HepG2 (cell line): ENCODE results near the gene TLN1. TPM values are rescaled to one million over a fixed set of nuclear protein-coding genes. Genes with fewer than 3 reads are reported as not detected.

Experiments used
- GABPA ChIP-seq, 2 experiments: IDR thresholded peaks; 2 replicates each; pipeline ENCODE4 v1.6.1; 2011 to 2016; ENCODE audit warnings: low read depth in 2 of 2, low read length in 1 of 2, missing biosample characterization in 1 of 2, missing genetic modification characterization in 1 of 2
- HNF1A ChIP-seq, 2 experiments: sonication (generic) in 1 of 2; formaldehyde crosslinking in 1 of 2; IDR thresholded peaks; 2 replicates each; pipeline versions ENCODE4 v1.4.0 to v1.6.1; 2016 to 2020; ENCODE audit warnings: borderline replicate concordance in 1 of 2, low read depth in 1 of 2, mild to moderate bottlenecking in 1 of 2, missing genetic modification reagents in 1 of 2
- KLF9 ChIP-seq: IDR thresholded peaks from 2 replicates; pipeline ENCODE4 v1.6.1; 2016; ENCODE audit warnings: low read depth
- MBNL3 ChIP-seq: fragments of 250-450 bp; sonication (Bioruptor Pico); conservative IDR thresholded peaks from 2 replicates; pipeline ENCODE4 v1.8.0; 2022; ENCODE audit warnings: mild to moderate bottlenecking, inconsistent platforms
- REL ChIP-seq: sonication (generic); formaldehyde crosslinking; conservative IDR thresholded peaks from 2 replicates; pipeline ENCODE4 v1.8.0; 2022; ENCODE audit warnings: mild to moderate bottlenecking, missing genetic modification reagents, moderate library complexity
- REST ChIP-seq, 2 experiments: IDR thresholded peaks; 2 replicates each; pipeline ENCODE4 v1.6.1; 2011 to 2012; ENCODE audit warnings: low read length in 2 of 2, borderline replicate concordance in 1 of 2, low read depth in 1 of 2, mild to moderate bottlenecking in 1 of 2, moderate library complexity in 1 of 2
- RXRA ChIP-seq: sonication (generic); formaldehyde crosslinking; IDR thresholded peaks from 2 replicates; pipeline ENCODE4 v1.5.1; 2020; ENCODE audit warnings: missing genetic modification reagents
- SP140L ChIP-seq: sonication (generic); formaldehyde crosslinking; IDR thresholded peaks from 2 replicates; pipeline ENCODE4 v1.4.0; 2020; ENCODE audit warnings: missing genetic modification reagents, borderline replicate concordance
- SUZ12 ChIP-seq: fragments of 150-350 bp; IDR thresholded peaks from 2 replicates; pipeline ENCODE4 v1.6.1; 2014; ENCODE audit warnings: low read depth, low read length
- ZNF3 ChIP-seq: IDR thresholded peaks from 2 replicates; pipeline ENCODE4 v1.7.0; 2017; ENCODE audit warnings: inconsistent platforms
- ZNF44 ChIP-seq: sonication (generic); formaldehyde crosslinking; IDR thresholded peaks from 2 replicates; pipeline ENCODE4 v1.5.1; 2020; ENCODE audit warnings: mild to moderate bottlenecking, missing genetic modification reagents
- ZNF562 ChIP-seq: sonication (generic); formaldehyde crosslinking; IDR thresholded peaks from 2 replicates; pipeline ENCODE4 v1.8.0; 2022; ENCODE audit warnings: missing genetic modification reagents, borderline replicate concordance
- polyA plus RNA-seq, 8 experiments: library from polyadenylated mRNA; depleted of rRNA in 3 of 8; stranded (reverse) in 7 of 8; unstranded in 1 of 8; fragments of >200 nt; fragmentation: Illumina TruSeq in 4 of 8; extraction: Trizol in 4 of 8; gene quantifications; 2 replicates each; pipeline versions ENCODE4 v1.2.1 to v1.2.3, GENCODE V29; 2011 to 2016; ENCODE audit warnings: low read depth in 4 of 8, missing spikeins in 1 of 8, mixed read lengths in 1 of 8; ENCODE audit not compliant: insufficient read depth in 1 of 8
- total RNA-seq, 5 experiments: library from RNA; depleted of rRNA; stranded (reverse); fragments of >200 nt; fragmentation: Illumina TruSeq; extraction: Trizol; gene quantifications; 2 replicates each; pipeline ENCODE4 v1.2.3, GENCODE V29; 2016; ENCODE audit warnings: low read depth in 1 of 5
- TF ChIP-seq, protein P1 (sequence below): sonication (generic); formaldehyde crosslinking; IDR thresholded peaks from 2 replicates; pipeline ENCODE4 v1.5.1; 2020; ENCODE audit warnings: mild to moderate bottlenecking, missing genetic modification reagents, borderline replicate concordance
- TF ChIP-seq, protein P2 (sequence below): sonication (generic); formaldehyde crosslinking; IDR thresholded peaks from 2 replicates; pipeline ENCODE4 v1.5.0; 2020; ENCODE audit warnings: missing genetic modification reagents
- TF ChIP-seq, protein P3 (sequence below): sonication (generic); formaldehyde crosslinking; IDR thresholded peaks from 2 replicates; pipeline ENCODE4 v1.4.0; 2020; ENCODE audit warnings: mild to moderate bottlenecking, missing genetic modification reagents

Gene TLN1
- total and polyA plus RNA-seq, 2 of the 13 experiments (the other 11 are each of a cell fraction or from before 2014, with no cell fraction given), result 35.2 to 51.8 TPM

DNA sequence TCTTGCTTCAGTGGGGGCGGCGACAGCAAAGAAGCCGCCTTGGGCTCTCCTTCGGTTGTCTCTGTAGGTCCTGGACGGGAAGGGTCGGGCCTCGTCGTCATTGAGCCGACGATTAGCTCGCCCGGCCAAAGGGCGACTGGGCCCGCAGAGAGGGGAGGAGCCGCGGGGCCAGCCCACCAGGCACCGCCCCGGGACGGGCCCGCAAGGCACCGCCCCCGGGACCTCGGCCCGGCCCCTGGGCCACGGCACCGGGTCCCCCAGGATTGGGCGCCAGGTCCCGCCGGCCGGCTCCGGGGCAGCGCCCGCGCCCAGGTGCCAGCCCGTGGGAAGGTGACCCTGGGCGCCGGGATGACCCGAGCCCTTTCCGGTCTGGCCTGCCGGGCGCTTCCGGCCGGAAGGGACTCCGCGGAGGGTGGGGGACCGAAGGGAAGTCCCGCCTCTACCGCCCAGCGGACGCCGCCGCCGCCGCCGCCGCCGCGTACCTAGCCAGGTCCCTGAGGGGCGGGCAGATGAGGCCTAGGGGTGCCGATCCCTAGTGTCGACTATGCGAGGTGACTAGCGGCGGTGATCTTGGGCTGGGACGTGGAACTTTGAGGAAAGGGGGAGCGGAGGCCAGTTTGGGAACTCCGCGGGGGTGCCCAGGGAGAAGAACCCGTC is 17.0 kb upstream of the TLN1 start, which contains the start of the genes GBA2 and RGP1 (continued):
- TF ChIP-seq ZNF562 (CRISPR knock-in tag) (no peak), GABPA (IDR thresholded peaks at IDR 0.05; ENCODE audit: low read depth, low read length) (peak; percentile 96), GABPA (CRISPR knock-in tag; IDR thresholded peaks at IDR 0.05; ENCODE audit: low read depth) (peak; percentile 87), REST (IDR thresholded peaks at IDR 0.05; ENCODE audit: borderline replicate concordance in 1 of 2, low read depth in 1 of 2, low read length in 2 of 2) (0 out of 4 replicates have a peak, but pooled peaks of 1 of the 2 experiments have one; percentile 7), REL (CRISPR knock-in tag) (no peak), ZNF3 (no peak), SUZ12 (no peak), RXRA (peak; percentile 24; the same call in 1 of the 2 replicates), MBNL3 (CRISPR knock-in tag) (no peak), ZNF44 (CRISPR knock-in tag) (no peak), SP140L (CRISPR knock-in tag) (no peak), HNF1A (IDR thresholded peaks at IDR 0.05; ENCODE audit: low read depth) (no peak), HNF1A (CRISPR knock-in tag; IDR thresholded peaks at IDR 0.05; ENCODE audit: borderline replicate concordance) (no peak; the same call in 1 of the 2 replicates), KLF9 (CRISPR knock-in tag) (no peak)
- TF ChIP-seq, protein P1, sequence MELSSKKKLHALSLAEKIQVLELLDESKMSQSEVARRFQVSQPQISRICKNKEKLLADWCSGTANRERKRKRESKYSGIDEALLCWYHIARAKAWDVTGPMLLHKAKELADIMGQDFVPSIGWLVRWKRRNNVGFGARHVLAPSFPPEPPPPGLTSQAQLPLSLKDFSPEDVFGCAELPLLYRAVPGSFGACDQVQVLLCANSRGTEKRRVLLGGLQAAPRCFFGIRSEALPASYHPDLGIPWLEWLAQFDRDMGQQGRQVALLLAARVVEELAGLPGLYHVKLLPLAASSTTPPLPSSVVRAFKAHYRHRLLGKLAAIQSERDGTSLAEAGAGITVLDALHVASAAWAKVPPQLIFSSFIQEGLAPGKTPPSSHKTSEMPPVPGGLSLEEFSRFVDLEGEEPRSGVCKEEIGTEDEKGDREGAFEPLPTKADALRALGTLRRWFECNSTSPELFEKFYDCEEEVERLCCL (CRISPR knock-in tag), result no peak
- TF ChIP-seq, protein P2, sequence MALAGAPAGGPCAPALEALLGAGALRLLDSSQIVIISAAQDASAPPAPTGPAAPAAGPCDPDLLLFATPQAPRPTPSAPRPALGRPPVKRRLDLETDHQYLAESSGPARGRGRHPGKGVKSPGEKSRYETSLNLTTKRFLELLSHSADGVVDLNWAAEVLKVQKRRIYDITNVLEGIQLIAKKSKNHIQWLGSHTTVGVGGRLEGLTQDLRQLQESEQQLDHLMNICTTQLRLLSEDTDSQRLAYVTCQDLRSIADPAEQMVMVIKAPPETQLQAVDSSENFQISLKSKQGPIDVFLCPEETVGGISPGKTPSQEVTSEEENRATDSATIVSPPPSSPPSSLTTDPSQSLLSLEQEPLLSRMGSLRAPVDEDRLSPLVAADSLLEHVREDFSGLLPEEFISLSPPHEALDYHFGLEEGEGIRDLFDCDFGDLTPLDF (CRISPR knock-in tag), result no peak
- TF ChIP-seq, protein P3, sequence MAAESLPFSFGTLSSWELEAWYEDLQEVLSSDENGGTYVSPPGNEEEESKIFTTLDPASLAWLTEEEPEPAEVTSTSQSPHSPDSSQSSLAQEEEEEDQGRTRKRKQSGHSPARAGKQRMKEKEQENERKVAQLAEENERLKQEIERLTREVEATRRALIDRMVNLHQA (CRISPR knock-in tag), result no peak
